ENCODE results near the gene CAP1. TPM values are rescaled to one million over a fixed set of nuclear protein-coding genes. Genes with fewer than 3 reads are reported as not detected.
A peak's percentile ranks its signal among the peaks of the same experiment; 100 is the strongest.

The CAP1 gene
- polyA plus RNA-seq, 1 experiment, result 585 TPM

- H3K27me3 ChIP-seq (ENCODE audit: control insufficient read depth, insufficient read depth, low read length), result no peaks in the 10 kb centered on the region
- TF ChIP-seq CTCF (IDR thresholded peaks at IDR 0.05; ENCODE audit: insufficient read depth, low read depth, low read length), result no peak
- no peak for DNase-seq (ENCODE audit: low read depth)
- H3K4me3 ChIP-seq (ENCODE audit: low read depth, low read length), result no peak overlapping the region
- CTCF ChIA-PET, result interaction anchor here (1.6 to 1.9 kb wide), 2 partner anchors 9 to 263 kb away, joined by 5 to 9 read pairs; no protein-coding TSS in a partner anchor
- H3K36me3 ChIP-seq (ENCODE audit: control insufficient read depth, insufficient read depth, low read length), result peaks cover 17% of the 10 kb centered on the region
- POLR2A ChIA-PET, result no interaction called here
These were observed 34.7 kb downstream of the CAP1 start for GRCh38 chr1:40075266-40075665.

GRCh38 chr1:40076895-40077312, 36.4 kb downstream of the CAP1 start:
- Histone ChIP-seq H3K36me3 (ENCODE audit: control insufficient read depth, insufficient read depth, low read length) (peaks cover 8% of the 10 kb centered on the region), H3K27me3 (ENCODE audit: control insufficient read depth, insufficient read depth, low read length) (no peaks in the 10 kb centered on the region), H3K4me3 (ENCODE audit: low read depth, low read length) (no peak overlapping the region)
- no peak for TF ChIP-seq CTCF (IDR thresholded peaks at IDR 0.05; ENCODE audit: insufficient read depth, low read depth, low read length)
- DNase-seq (ENCODE audit: low read depth), result peak; percentile 34
- POLR2A ChIA-PET, result no interaction called here
- CTCF ChIA-PET, result interaction anchor here (0.6 to 3.5 kb wide), 12 partner anchors 8 to 328 kb away, joined by 3 to 9 read pairs (median 6); no protein-coding TSS in a partner anchor

- peaks cover 2% of the 10 kb centered on the region; the same call in 1 of the 2 replicates for H3K36me3 ChIP-seq (ENCODE audit: control insufficient read depth, insufficient read depth, low read length)
- ChIA-PET POLR2A (interaction anchor here (0.6 kb wide), 1 partner anchor 430 kb away, joined by 3 read pairs; the partner anchor contains the start of gene EXO5), CTCF (interaction anchor here (0.7 to 8.9 kb wide), 13 partner anchors 9 to 326 kb away, joined by 3 to 73 read pairs (median 4); no protein-coding TSS in a partner anchor)
- H3K4me3 ChIP-seq (ENCODE audit: low read depth, low read length), result no peak overlapping the region
- DNase-seq (ENCODE audit: low read depth), result no peak
- H3K27me3 ChIP-seq (ENCODE audit: control insufficient read depth, insufficient read depth, low read length), result no peaks in the 10 kb centered on the region
- TF ChIP-seq CTCF (IDR thresholded peaks at IDR 0.05; ENCODE audit: insufficient read depth, low read depth, low read length), result peak; percentile 82
These were observed 38.2 kb downstream of the CAP1 start for GRCh38 chr1:40078512-40079333.

- Histone ChIP-seq H3K4me3 (ENCODE audit: low read depth, low read length) (no peak overlapping the region), H3K27me3 (ENCODE audit: control insufficient read depth, insufficient read depth, low read length) (no peaks in the 10 kb centered on the region), H3K36me3 (ENCODE audit: control insufficient read depth, insufficient read depth, low read length) (no peaks in the 10 kb centered on the region; the same call in 1 of the 2 replicates)
- TF ChIP-seq CTCF (IDR thresholded peaks at IDR 0.05; ENCODE audit: insufficient read depth, low read depth, low read length), result no peak
- CTCF ChIA-PET, result interaction anchor here (0.7 to 8.9 kb wide), 5 partner anchors 10 to 258 kb away, joined by 3 to 73 read pairs (median 3); no protein-coding TSS in a partner anchor
- POLR2A ChIA-PET, result no interaction called here
- no peak for DNase-seq (ENCODE audit: low read depth)
These were observed 39.4 kb downstream of the CAP1 start for GRCh38 chr1:40079774-40080400.

GRCh38 chr1:40081871-40082270, 41.3 kb downstream of the CAP1 start:
- Histone ChIP-seq H3K36me3 (ENCODE audit: control insufficient read depth, insufficient read depth, low read length) (no peaks in the 10 kb centered on the region; the same call in 1 of the 2 replicates), H3K27me3 (ENCODE audit: control insufficient read depth, insufficient read depth, low read length) (no peaks in the 10 kb centered on the region), H3K4me3 (ENCODE audit: low read depth, low read length) (no peak overlapping the region)
- TF ChIP-seq CTCF (IDR thresholded peaks at IDR 0.05; ENCODE audit: insufficient read depth, low read depth, low read length), result no peak
- CTCF ChIA-PET, result interaction anchor here (1.7 to 8.9 kb wide), 3 partner anchors 10 to 256 kb away, joined by 4 to 73 read pairs (median 16); no protein-coding TSS in a partner anchor
- POLR2A ChIA-PET, result no interaction called here
- DNase-seq (ENCODE audit: low read depth), result no peak
